Kidney (tissue), 22 donors: ENCODE results near the gene CCL28. TPM values are rescaled to one million over a fixed set of nuclear protein-coding genes. Genes with fewer than 3 reads are reported as not detected.
"Not testable (repeated sequence)": the region's sequence is repeated elsewhere in the genome, so short reads cannot be mapped to it uniquely, and the experiment has no call there.

Experiments used
- DNase-seq, 5 donors: peaks; one replicate each; pipeline ENCODE4 v3.0.0-alpha.2; 2013 to 2020
- FAIRE-seq: peaks from 2 replicates; lab custom pipeline; 2012; peaks lifted over from hg19 to GRCh38; lab: Jason Lieb, UNC
- H3K27ac ChIP-seq, 2 donors: one replicate each; pipeline ENCODE4 v1.7.0; 2013; ENCODE audit warnings: low read depth in 2 of 2, low read length in 2 of 2, inconsistent platforms in 1 of 2
- H3K27me3 ChIP-seq: one replicate; pipeline ENCODE4 v1.7.1; 2013; ENCODE audit warnings: low read length, inconsistent platforms; ENCODE audit not compliant: control insufficient read depth, insufficient read depth
- H3K36me3 ChIP-seq, 3 donors: one replicate each; pipeline versions ENCODE4 v1.7.0 to v1.7.1; 2013; ENCODE audit warnings: low read length in 3 of 3, control low read depth in 1 of 3, inconsistent platforms in 1 of 3; ENCODE audit not compliant: insufficient read depth in 3 of 3, control insufficient read depth in 2 of 3
- H3K4me1 ChIP-seq, 3 donors: one replicate each; pipeline versions ENCODE4 v1.7.0 to v1.7.1; 2013; ENCODE audit warnings: low read length in 3 of 3, inconsistent platforms in 1 of 3, low read depth in 1 of 3; ENCODE audit not compliant: control insufficient read depth in 2 of 3, insufficient read depth in 2 of 3
- H3K4me3 ChIP-seq, 3 donors: one replicate each; pipeline versions ENCODE4 v1.7.0 to v1.8.1; 2013; ENCODE audit warnings: low read length in 3 of 3, control low read depth in 1 of 3, inconsistent platforms in 1 of 3
- H3K9ac ChIP-seq, 3 donors: one replicate each; pipeline versions ENCODE4 v1.7.0 to v1.7.1; 2013; ENCODE audit warnings: low read length in 3 of 3, control low read depth in 1 of 3, inconsistent platforms in 1 of 3
- H3K9me3 ChIP-seq, 3 donors: one replicate each; pipeline versions ENCODE4 v1.7.0 to v1.7.1; 2013; ENCODE audit warnings: low read length in 3 of 3, control low read depth in 1 of 3, inconsistent platforms in 1 of 3; ENCODE audit not compliant: control insufficient read depth in 2 of 3, insufficient read depth in 1 of 3
- intact Hi-C: fragments of 100-400 bp; cut with DNase I; formaldehyde crosslinking; loops from one replicate; pipeline ENCODE4 v1.11.1; 2022
- long read RNA-seq, 10 donors: library from polyadenylated mRNA in 1 of 10; unstranded in 1 of 10; transcript quantifications; one replicate each; pipeline ENCODE4 v2.0.0 and lab custom pipeline, GENCODE V29; 2021 to 2026
- polyA plus RNA-seq: library from polyadenylated mRNA; stranded (reverse); fragments of 350-450 nt; fragmentation: Illumina TruSeq; extraction: RNeasy Lipid Tissue Mini Kit (QIAGEN cat#74804); gene quantifications from one replicate; pipeline ENCODE4 v1.2.3, GENCODE V29; 2014; ENCODE audit warnings: low read depth, low replicate concordance; ENCODE audit not compliant: insufficient read depth
- total RNA-seq: library from RNA; stranded (reverse); fragmentation: NEBNext Ultra II Directional; extraction: Animal tissue kit (Norgen Biotek cat#: 25700); gene quantifications from one replicate; pipeline ENCODE4 v1.2.1, GENCODE V29; 2021
- TF ChIP-seq, protein P1 (sequence below): IDR thresholded peaks from 3 replicates; pipeline ENCODE4 v1.5.1; 2012; ENCODE audit warnings: mild to moderate bottlenecking, moderate library complexity, borderline replicate concordance; ENCODE audit not compliant: insufficient read depth; ENCODE audit errors: extremely low read depth
- donor health status: control.
- donor health status: control.
- donor health status: control.
- donor health status: control.
- donor health status: control.
- donor health status: DM: yes; HTN: yes; CAD: no.
- donor health status: Normal renal cell carcinoma (clear cell type).

Gene CCL28, protein sequence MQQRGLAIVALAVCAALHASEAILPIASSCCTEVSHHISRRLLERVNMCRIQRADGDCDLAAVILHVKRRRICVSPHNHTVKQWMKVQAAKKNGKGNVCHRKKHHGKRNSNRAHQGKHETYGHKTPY
- total RNA-seq, result 22.8 TPM
- polyA plus RNA-seq, result 2.3 TPM
- long read RNA-seq, donor 1, result 0 reads
- long read RNA-seq, donor 2, result 0 reads
- long read RNA-seq, donor 3, partial matches to known transcripts, result 0 of 2 reads
- long read RNA-seq, donor 3, other reads (novel, unspliced or antisense), result 0 of 2 reads
- long read RNA-seq, donor 4, result 0 reads
- long read RNA-seq, donor 5, result 0 reads
- long read RNA-seq, donor 6, result 0 reads
- long read RNA-seq, donor 7, partial matches to known transcripts, result 1 of 8 reads
- long read RNA-seq, donor 7, other reads (novel, unspliced or antisense), result 5 of 8 reads
- long read RNA-seq, donor 8, result 0 reads
- long read RNA-seq, donor 9, result 0 reads
- long read RNA-seq, donor 10, result 0 reads

DNA sequence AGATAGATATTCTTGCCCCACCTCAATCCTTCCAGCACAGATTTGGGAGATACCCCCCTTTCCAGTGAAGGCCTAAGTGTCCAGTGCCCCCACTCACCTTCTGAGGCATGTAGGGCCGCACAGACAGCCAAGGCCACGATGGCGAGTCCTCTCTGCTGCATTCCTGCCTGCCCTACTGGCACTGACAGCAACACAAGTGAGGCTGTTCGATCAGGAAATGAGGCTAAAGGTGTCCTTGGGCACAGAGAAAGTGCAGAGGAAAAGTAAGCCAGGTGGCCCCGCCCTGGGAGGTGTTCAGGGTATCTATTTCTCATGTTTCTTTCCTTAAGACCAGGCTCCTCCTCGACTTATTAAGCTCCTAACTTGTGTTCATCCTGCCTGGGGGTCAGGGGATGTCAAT lies at the start of gene CCL28:
TSS of gene CCL28 (minus strand) at position 236 of the 400 bp plus-strand sequence. CDS start at position 161, 75 bp downstream.
- FAIRE-seq (no peak), DNase-seq (no peak)
- Histone ChIP-seq H3K36me3 (no peaks in the 10 kb centered on the region), H3K4me3 (no peak within 1 kb of the TSS), H3K9ac (no peak within 1 kb of the TSS), H3K27ac (no peak within 1 kb of the TSS), H3K9me3 (no peaks in the 10 kb centered on the region), H3K4me1 (no peaks in the 10 kb centered on the region), H3K27me3 (no peaks in the 10 kb centered on the region)
- TF ChIP-seq, protein P1, sequence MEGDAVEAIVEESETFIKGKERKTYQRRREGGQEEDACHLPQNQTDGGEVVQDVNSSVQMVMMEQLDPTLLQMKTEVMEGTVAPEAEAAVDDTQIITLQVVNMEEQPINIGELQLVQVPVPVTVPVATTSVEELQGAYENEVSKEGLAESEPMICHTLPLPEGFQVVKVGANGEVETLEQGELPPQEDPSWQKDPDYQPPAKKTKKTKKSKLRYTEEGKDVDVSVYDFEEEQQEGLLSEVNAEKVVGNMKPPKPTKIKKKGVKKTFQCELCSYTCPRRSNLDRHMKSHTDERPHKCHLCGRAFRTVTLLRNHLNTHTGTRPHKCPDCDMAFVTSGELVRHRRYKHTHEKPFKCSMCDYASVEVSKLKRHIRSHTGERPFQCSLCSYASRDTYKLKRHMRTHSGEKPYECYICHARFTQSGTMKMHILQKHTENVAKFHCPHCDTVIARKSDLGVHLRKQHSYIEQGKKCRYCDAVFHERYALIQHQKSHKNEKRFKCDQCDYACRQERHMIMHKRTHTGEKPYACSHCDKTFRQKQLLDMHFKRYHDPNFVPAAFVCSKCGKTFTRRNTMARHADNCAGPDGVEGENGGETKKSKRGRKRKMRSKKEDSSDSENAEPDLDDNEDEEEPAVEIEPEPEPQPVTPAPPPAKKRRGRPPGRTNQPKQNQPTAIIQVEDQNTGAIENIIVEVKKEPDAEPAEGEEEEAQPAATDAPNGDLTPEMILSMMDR, result no peak
- intact Hi-C loops, result no loop called here

DNA sequence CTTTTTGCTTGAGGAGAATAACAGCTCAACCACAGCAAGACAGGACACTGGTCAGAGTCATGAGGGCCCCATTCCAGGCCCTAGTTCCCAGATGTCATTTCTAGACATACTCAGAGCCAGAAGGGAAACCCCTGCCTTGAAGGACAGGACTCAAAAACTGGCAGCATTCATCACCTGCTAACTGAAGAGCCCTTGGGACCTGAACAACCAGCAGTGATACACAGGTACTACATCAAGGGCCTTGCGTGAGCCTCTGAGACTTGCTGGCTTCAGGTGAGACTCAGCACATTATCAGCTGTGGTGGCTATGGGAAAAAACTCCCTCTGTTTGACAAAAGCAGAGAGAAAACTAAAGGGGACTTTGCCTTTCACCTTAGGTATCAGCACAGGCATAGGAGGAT lies 48.9 kb upstream of the CCL28 start:
- TF ChIP-seq, protein P1, result no peak
- H3K4me3 ChIP-seq, result no peak overlapping the region
- peaks cover 0 to 8% (median 3%) of the 10 kb centered on the region in 3 donors for H3K9me3 ChIP-seq
- no peak overlapping the region for H3K27ac ChIP-seq
- no peak overlapping the region for H3K9ac ChIP-seq
- FAIRE-seq (no peak), DNase-seq (no peak)
- no peaks in the 10 kb centered on the region for H3K4me1 ChIP-seq
- peaks cover 0 to under 1% (median 0%) of the 10 kb centered on the region in 3 donors for H3K36me3 ChIP-seq
- H3K27me3 ChIP-seq, result no peaks in the 10 kb centered on the region
- intact Hi-C loops, result no loop called here

DNA sequence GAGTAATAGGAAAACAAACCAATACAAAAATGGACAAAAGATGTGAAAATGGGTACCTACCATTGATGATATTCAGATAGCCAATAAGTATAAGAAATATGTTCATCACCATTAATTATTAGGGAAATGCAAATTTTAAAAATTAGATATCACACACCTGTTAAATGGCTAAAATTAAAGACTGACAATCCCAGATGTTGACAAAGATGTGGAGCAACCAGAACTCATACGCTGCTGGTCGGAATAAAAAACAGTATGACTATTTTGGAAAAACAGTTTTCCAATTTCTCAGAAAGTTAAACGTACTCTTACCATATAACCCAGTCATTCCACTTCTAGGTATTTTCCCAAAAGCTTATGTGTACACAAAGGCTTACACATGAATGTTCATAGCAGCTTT lies 44.4 kb upstream of the CCL28 start:
- H3K36me3 ChIP-seq, result no peaks in the 10 kb centered on the region
- no peak for FAIRE-seq
- peaks cover 0 to 7% (median 3%) of the 10 kb centered on the region in 3 donors for H3K9me3 ChIP-seq
- H3K4me1 ChIP-seq, result no peaks in the 10 kb centered on the region
- H3K27ac ChIP-seq, result no peak overlapping the region
- DNase-seq, result no peak
- intact Hi-C loops, result no loop called here
- TF ChIP-seq, protein P1, result no peak
- no peak overlapping the region for H3K9ac ChIP-seq
- H3K4me3 ChIP-seq, result no peak overlapping the region
- no peaks in the 10 kb centered on the region for H3K27me3 ChIP-seq

DNA sequence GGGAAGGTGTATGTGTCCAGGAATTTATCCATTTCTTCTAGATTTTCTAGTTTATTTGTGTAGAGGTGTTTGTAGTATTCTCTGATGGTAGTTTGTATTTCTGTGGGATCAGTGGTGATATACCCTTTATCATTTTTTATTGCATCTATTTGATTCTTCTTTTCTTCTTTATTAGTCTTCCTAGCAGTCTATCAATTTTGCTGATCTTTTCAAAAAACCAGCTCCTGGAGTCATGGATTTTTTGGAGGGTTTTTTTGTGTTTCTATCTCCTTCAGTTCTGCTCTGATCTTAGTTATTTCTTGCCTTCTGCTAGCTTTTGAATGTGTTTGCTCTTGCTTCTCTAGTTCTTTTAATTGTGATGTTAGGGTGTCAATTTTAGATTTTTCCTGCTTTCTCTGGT lies 29.4 kb upstream of the CCL28 start:
- intact Hi-C loops, H3K4me1 ChIP-seq, FAIRE-seq, H3K27ac ChIP-seq, H3K9ac ChIP-seq, H3K36me3 ChIP-seq, H3K27me3 ChIP-seq, DNase-seq, H3K9me3 ChIP-seq, H3K4me3 ChIP-seq: not testable (repeated sequence)
